IPS-20b (cell line): Measurements from ENCODE around the gene CAB39L.
"Not testable (repeated sequence)": the region's sequence is repeated elsewhere in the genome, so short reads cannot be mapped to it uniquely, and the experiment has no call there.

ENCODE experiments used
- H3K27ac ChIP-seq: one replicate; pipeline ENCODE4 v1.5.1; 2013; ENCODE audit warnings: low read length
- H3K27me3 ChIP-seq: 2 replicates; pipeline ENCODE4 v1.6.1; 2013; ENCODE audit warnings: mild to moderate bottlenecking, low read length, inconsistent platforms; ENCODE audit not compliant: insufficient read depth
- H3K36me3 ChIP-seq: 2 replicates; pipeline ENCODE4 v1.6.1; 2013; ENCODE audit warnings: low read depth, mild to moderate bottlenecking, inconsistent platforms, low read length, moderate library complexity; ENCODE audit not compliant: insufficient read depth
- H3K4me1 ChIP-seq: 2 replicates; pipeline ENCODE4 v1.6.1; 2013; ENCODE audit warnings: mild to moderate bottlenecking, control low read depth, inconsistent platforms, low read length, moderate library complexity; ENCODE audit not compliant: insufficient read depth
- H3K4me3 ChIP-seq: 2 replicates; pipeline ENCODE4 v1.5.1; 2013; ENCODE audit warnings: mild to moderate bottlenecking, low read length, inconsistent platforms
- H3K9ac ChIP-seq: 2 replicates; pipeline ENCODE4 v1.6.1; 2013; ENCODE audit warnings: low read depth, mild to moderate bottlenecking, inconsistent platforms, low read length, moderate library complexity
- H3K9me3 ChIP-seq: 2 replicates; pipeline ENCODE4 v1.6.1; 2013; ENCODE audit warnings: mild to moderate bottlenecking, low read depth, low read length, inconsistent platforms; ENCODE audit not compliant: insufficient read depth

Gene CAB39L

GRCh38 chr13:49341941-49342340 is 101.9 kb downstream of the CAB39L start:
- no peaks in the 10 kb centered on the region for H3K27me3 ChIP-seq
- H3K9me3 ChIP-seq, result no peaks in the 10 kb centered on the region
- no peaks in the 10 kb centered on the region for H3K36me3 ChIP-seq
- no peaks in the 10 kb centered on the region for H3K4me1 ChIP-seq
- H3K9ac ChIP-seq, result no peak overlapping the region
- no peak overlapping the region for H3K4me3 ChIP-seq
- no peak overlapping the region for H3K27ac ChIP-seq

DNA sequence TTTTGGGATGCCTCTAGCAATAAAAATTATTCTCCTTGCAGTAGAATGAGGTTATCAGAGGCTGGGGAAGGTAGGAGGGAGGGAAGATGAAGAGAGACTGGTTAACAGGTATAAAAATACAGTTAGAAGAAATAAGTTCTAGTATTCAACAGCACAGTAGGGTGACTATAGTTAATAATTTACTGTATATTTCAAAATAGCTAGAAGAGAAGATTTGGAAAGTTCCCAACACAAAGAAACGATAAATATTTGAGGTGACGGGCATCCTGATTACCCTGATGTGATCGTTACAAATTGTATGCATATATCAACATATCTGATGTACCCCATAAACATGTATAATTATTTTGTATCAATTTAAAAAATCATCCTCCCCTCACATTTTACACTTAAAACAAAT is 102.3 kb downstream of the CAB39L start:
- H3K36me3 ChIP-seq, result no peaks in the 10 kb centered on the region
- H3K27ac ChIP-seq, result no peak overlapping the region
- H3K4me3 ChIP-seq, result no peak overlapping the region
- no peaks in the 10 kb centered on the region for H3K9me3 ChIP-seq
- no peak overlapping the region for H3K9ac ChIP-seq
- H3K27me3 ChIP-seq, result no peaks in the 10 kb centered on the region
- no peaks in the 10 kb centered on the region for H3K4me1 ChIP-seq

- Histone ChIP-seq H3K9ac (no peak overlapping the region), H3K4me3 (no peak overlapping the region), H3K4me1 (no peaks in the 10 kb centered on the region), H3K36me3 (no peaks in the 10 kb centered on the region), H3K27me3 (no peaks in the 10 kb centered on the region), H3K27ac (no peak overlapping the region), H3K9me3 (no peaks in the 10 kb centered on the region)
Measured at GRCh38 chr13:49340161-49340560, 103.7 kb downstream of the CAB39L start.

- Histone ChIP-seq H3K4me3 (no peak overlapping the region), H3K27me3 (no peaks in the 10 kb centered on the region), H3K9me3 (no peaks in the 10 kb centered on the region), H3K9ac (no peak overlapping the region), H3K36me3 (no peaks in the 10 kb centered on the region), H3K27ac (no peak overlapping the region), H3K4me1 (no peaks in the 10 kb centered on the region)
Measured at GRCh38 chr13:49336655-49337054, 107.2 kb downstream of the CAB39L start.

GRCh38 chr13:49330546-49330864 is 113.4 kb downstream of the CAB39L start:
- H3K27ac ChIP-seq, result no peak overlapping the region
- no peaks in the 10 kb centered on the region for H3K36me3 ChIP-seq
- no peaks in the 10 kb centered on the region for H3K27me3 ChIP-seq

DNA sequence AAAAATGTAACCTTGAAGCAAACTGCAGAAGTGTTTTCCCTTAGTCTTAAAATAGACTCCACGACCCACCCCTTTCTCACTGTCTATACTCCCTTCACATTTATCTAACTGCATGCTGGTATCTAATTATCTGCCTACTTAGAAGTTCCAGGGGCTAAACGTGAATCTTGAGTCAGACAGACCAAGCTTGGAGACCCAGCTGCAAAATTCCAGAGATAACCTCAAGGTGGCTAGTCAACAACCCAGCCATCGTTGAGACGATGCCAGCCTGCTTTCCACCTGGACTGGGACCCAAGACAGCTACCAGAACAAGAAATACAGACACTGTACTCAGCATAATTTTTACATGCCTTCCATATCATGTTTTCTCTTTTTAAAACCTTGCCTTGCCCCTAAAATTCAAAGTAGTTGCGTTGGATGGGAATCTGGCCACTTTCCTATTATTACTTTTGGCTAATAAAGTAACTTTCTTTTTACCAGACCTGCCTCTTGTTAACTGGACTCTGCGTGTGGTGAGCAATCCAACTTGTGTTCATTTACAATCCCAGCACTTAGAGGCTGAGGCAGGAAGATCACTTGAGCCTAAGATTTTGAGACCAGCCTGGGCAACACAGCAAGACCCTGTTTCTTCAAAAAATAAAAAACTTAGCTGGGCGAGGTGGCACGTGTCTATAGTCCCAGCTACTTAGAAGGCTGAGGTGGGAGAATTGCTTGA is 113.9 kb downstream of the CAB39L start:
- no peaks in the 10 kb centered on the region for H3K9me3 ChIP-seq

More at GRCh38 chr13:49330546-49330864, 113.4 kb downstream of the CAB39L start:
- Histone ChIP-seq H3K9me3 (no peaks in the 10 kb centered on the region), H3K4me1 (no peaks in the 10 kb centered on the region), H3K4me3 (no peak overlapping the region), H3K9ac (no peak overlapping the region)

GRCh38 chr13:49327145-49327544 is 116.7 kb downstream of the CAB39L start:
- H3K4me3 ChIP-seq, H3K9ac ChIP-seq, H3K4me1 ChIP-seq, H3K36me3 ChIP-seq, H3K9me3 ChIP-seq, H3K27ac ChIP-seq, H3K27me3 ChIP-seq: not testable (repeated sequence)

More for the DNA sequence above, 113.9 kb downstream of the CAB39L start:
- no peaks in the 10 kb centered on the region for H3K36me3 ChIP-seq
- H3K9ac ChIP-seq, result no peak overlapping the region
- no peaks in the 10 kb centered on the region for H3K27me3 ChIP-seq
- no peak overlapping the region for H3K4me3 ChIP-seq
- H3K27ac ChIP-seq, result no peak overlapping the region
- no peaks in the 10 kb centered on the region for H3K4me1 ChIP-seq

DNA sequence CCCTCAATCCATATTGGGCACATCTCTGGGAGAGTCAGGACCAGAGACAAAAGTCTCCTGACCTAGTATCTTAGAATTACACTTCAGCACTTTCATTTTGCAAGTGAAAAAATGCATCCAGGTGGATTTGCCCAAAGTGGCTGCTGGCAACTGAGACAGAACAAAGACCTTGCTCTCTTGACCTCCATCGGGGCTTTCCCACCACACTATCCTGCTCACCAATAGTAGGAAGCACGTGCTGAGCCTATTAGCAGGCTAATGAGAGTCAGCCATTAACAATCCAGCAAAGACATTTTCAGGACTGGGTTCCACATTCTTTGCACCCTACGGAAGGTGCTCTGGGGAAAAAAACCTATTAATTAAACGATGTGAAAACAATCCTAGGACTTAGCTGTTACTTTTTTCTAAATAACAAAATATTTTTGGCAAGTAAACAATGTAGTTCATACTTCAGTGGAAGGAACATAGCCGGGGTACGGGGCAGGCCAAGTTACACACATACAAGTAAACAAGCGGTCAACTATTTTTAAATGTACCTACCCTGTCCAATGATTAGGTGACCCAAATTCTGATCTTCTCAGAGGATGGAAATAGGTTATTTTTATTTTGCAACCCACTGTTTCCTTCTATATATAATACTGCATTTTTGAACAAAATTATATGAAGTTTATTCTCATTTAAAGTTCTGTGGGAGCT is 117.5 kb downstream of the CAB39L start:
- Histone ChIP-seq H3K36me3 (no peaks in the 10 kb centered on the region), H3K27ac (no peak overlapping the region), H3K4me3 (no peak overlapping the region), H3K9me3 (no peaks in the 10 kb centered on the region), H3K4me1 (no peaks in the 10 kb centered on the region), H3K27me3 (no peaks in the 10 kb centered on the region), H3K9ac (no peak overlapping the region)

DNA sequence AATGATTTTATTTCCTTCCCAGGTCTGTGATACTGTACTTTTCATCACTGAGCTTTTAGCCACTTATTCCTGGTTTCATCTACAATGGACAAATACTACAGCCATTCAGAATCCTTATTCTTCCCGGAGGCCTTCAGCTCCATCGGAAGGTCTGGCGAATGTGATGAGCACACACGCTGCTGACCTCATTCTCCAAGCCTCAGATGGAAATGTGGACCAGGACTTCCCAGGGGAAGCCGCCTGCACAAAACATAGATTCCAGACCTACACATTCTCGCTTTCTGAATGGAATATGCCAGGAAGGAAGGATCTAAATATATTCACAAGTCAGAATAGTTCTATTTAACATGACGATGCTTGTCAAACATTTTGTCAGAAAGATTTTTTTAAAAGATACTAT is 120.5 kb downstream of the CAB39L start:
- Histone ChIP-seq H3K4me1 (no peaks in the 10 kb centered on the region), H3K27me3 (no peaks in the 10 kb centered on the region)

DNA sequence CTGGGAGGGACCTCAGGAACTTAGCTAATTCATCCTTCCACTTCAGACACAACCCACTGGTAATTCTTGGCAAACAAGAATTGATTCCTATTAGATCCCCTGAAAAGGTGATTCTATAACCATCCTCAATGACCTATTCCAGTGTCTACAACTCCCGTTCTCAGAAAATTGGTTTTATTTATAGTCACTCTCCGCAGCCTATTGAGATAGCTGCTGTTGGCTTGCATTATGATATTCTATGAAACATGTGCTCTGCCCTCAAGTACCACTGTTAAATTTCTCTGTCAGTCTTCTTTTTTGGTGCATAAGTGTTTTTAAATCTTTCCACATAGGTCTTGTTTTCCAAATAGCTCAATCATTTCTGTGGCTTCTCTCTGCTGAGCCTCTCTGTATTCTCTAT is 121.2 kb downstream of the CAB39L start:
- Histone ChIP-seq H3K9me3 (no peaks in the 10 kb centered on the region), H3K4me3 (no peak overlapping the region), H3K36me3 (no peaks in the 10 kb centered on the region), H3K9ac (no peak overlapping the region), H3K4me1 (no peaks in the 10 kb centered on the region), H3K27ac (no peak overlapping the region), H3K27me3 (no peaks in the 10 kb centered on the region)

More for the DNA sequence above, 120.5 kb downstream of the CAB39L start:
- H3K4me3 ChIP-seq, result no peak overlapping the region
- H3K27ac ChIP-seq, result no peak overlapping the region
- H3K9me3 ChIP-seq, result no peaks in the 10 kb centered on the region
- H3K9ac ChIP-seq, result no peak overlapping the region
- no peaks in the 10 kb centered on the region for H3K36me3 ChIP-seq

GRCh38 chr13:49320975-49321374 is 122.9 kb downstream of the CAB39L start:
- Histone ChIP-seq H3K36me3 (no peaks in the 10 kb centered on the region), H3K27ac (no peak overlapping the region)

GRCh38 chr13:49319951-49320350 is 123.9 kb downstream of the CAB39L start:
- no peak overlapping the region for H3K4me3 ChIP-seq
- H3K36me3 ChIP-seq, result no peaks in the 10 kb centered on the region
- no peak overlapping the region for H3K9ac ChIP-seq
- no peaks in the 10 kb centered on the region for H3K4me1 ChIP-seq
- no peaks in the 10 kb centered on the region for H3K27me3 ChIP-seq
- no peak overlapping the region for H3K27ac ChIP-seq
- H3K9me3 ChIP-seq, result no peaks in the 10 kb centered on the region

More at GRCh38 chr13:49320975-49321374, 122.9 kb downstream of the CAB39L start:
- Histone ChIP-seq H3K27me3 (no peaks in the 10 kb centered on the region), H3K9ac (no peak overlapping the region), H3K4me1 (no peaks in the 10 kb centered on the region), H3K4me3 (no peak overlapping the region), H3K9me3 (no peaks in the 10 kb centered on the region)
